HG03460 (cell line): ENCODE data around the gene ING5.

Source experiments
- ATAC-seq: cut with Tn5 transposase; IDR thresholded peaks from one replicate; pipeline ENCODE4 v1.9.1; 2021; ENCODE audit not compliant: unreplicated experiment

ING5 gene

GRCh38 chr2:241672243-241673188, 29.3 kb upstream of the ING5 start:
- ATAC-seq = no peak

- ATAC-seq = no peak
Observed at GRCh38 chr2:241673189-241673663, 28.6 kb upstream of the ING5 start.

GRCh38 chr2:241673797-241674725, 27.8 kb upstream of the ING5 start:
- no peak for ATAC-seq

GRCh38 chr2:241675885-241676284, 26.0 kb upstream of the ING5 start:
- ATAC-seq = no peak

GRCh38 chr2:241676665-241677064, 25.2 kb upstream of the ING5 start:
- ATAC-seq = no peak

- ATAC-seq = no peak
Observed at GRCh38 chr2:241677392-241677791, 24.4 kb upstream of the ING5 start.

DNA sequence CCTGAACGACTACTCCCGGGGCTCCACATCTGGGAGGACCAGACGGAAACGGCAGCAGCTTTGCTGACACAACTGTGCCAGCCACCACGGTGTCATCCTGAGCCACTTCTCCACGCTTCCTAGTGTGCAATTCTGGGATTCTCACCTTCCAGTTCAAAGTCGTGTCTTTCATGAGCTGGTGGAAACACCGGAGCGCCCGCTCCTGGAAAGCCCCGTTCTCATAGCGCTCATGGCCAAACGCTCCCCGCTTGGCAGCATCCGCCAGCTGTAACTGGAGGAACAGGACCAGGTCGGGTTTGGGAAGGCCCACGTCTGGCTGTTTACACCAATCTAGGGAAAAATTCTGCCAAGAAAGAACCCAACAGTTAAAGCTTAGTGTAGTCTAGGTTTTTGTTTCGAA, 23.5 kb upstream of the ING5 start:
- no peak for ATAC-seq

DNA sequence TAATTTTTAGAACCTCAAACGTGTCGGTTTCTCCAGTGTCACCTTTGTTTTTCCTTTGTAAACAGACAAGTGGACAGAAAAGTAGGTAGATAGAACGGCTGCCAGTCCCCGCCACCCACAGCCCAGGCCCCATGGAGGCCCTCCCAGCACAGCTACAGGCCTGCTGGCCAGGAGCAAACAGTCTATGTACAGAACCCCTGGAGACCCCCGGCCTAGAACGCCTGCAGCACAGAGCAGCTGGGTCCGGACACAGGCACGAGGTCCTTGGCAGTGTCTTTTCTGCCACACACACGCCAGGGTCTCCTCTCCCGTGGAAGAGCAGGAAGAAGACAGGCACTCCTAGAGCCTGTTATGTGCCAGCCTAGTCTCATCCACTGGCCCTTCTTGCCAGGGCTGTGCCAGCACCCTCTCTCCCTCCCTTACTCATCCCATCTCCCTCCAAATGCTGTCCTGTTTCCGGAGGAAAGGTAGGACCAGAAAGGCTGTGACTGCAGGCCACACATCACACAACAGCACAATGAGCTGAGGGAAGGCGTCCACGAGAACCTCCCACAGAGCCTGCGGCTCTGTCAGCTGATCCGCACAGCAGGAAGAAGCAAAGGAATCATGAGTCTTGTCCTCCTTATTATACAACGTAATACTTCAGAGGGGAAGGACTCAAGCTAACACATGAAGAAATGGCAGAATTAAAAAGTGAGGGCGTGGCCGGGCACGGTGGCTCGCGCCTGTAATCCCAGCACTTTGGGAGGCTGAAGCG, 22.9 kb upstream of the ING5 start:
- no peak for ATAC-seq

- ATAC-seq = no peak
Observed at GRCh38 chr2:241680044-241680443, 21.8 kb upstream of the ING5 start.

GRCh38 chr2:241680827-241681599, 20.8 kb upstream of the ING5 start:
- no peak for ATAC-seq

- peak; percentile 14 for ATAC-seq
Observed at GRCh38 chr2:241686324-241686649, 15.6 kb upstream of the ING5 start.

GRCh38 chr2:241686650-241687425, 15.0 kb upstream of the ING5 start, which contains the start of gene DTYMK:
Gene DTYMK (minus strand): TSS chr2:241686815. CDS start chr2:241686783, 32 bp downstream.
- peak; percentile 93 for ATAC-seq

GRCh38 chr2:241689306-241689705, 12.5 kb upstream of the ING5 start:
- ATAC-seq = no peak

DNA sequence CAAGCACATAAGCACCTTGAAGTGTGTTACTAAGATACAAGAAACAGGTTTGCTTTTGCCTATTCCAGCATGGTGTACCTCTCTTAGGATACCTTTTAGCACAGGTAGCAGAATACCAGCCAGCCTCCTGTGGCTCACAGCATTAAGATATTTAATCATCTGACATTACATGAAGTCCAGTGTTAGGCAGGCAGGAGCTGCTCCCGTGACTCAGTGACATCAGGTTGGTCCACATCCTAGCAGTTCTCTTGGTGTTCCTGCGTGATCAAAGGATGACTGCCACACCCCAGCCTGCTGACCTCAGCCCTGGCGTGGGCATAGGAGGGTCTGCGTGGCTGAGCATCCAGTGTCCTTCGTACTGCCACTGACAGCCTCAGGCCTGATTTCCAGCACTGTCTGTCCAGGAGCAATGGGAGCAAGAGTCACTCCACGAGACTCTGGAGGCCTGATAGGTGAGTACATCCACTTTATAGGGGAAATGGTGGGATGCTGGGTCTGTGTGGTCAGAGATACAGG, 11.6 kb upstream of the ING5 start:
- no peak for ATAC-seq

DNA sequence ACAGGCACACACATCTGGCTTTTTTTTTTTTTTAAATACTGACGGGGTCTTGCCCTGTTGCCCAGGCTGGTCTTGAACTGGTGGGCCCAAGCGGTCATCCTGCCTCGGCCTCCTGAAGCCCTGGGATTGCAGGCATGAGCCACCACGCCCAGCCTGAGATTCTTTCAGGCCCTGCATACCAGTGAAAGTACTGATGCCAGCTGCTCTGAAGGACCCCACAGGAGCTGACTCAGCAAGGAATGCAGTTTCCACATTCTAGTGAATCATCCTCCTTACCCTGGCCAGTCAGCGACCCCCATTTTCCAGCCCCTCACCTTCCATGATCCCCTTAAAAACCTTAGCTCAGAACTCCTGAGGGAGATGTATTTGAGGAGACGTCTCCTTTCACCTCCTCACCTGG, 9.4 kb upstream of the ING5 start:
- ATAC-seq = no peak

- ATAC-seq = no peak
Observed at GRCh38 chr2:241695651-241696050, 6.2 kb upstream of the ING5 start.

- no peak for ATAC-seq
Observed at GRCh38 chr2:241701149-241701398, 765 bp upstream of the ING5 start.

- peak; percentile 63 for ATAC-seq
Observed at GRCh38 chr2:241702155-241703031, 554 bp downstream of the ING5 start.
